HEK293 (cell line): ENCODE results near the gene PCSK2.

Experiments used
- CTCF ChIA-PET: fragments of 350-600 bp; formaldehyde crosslinking; extraction: SDS; loops from one replicate; lab custom pipeline; 2021; ENCODE audit warnings: antibody characterized with exemption; lab: Yijun Ruan, JAX
- POLR2A ChIA-PET: fragments of 300-600 bp; formaldehyde crosslinking; extraction: SDS; loops from one replicate; lab custom pipeline; 2020; ENCODE audit warnings: antibody characterized with exemption, inconsistent platforms; lab: Yijun Ruan, JAX
- H3K27ac ChIP-seq: fragments of 200-500 bp; sonication (Bioruptor generic); 2 replicates; pipeline ENCODE4 v1.5.1; 2014; ENCODE audit warnings: low read depth, low read length, control low read depth, inconsistent platforms; ENCODE audit errors: extremely low read depth
- H3K36me3 ChIP-seq, 2 experiments: fragments of 200-500 bp in 1 of 2; sonication (Bioruptor generic) in 1 of 2; 1 replicate in 1 of 2; 2 replicates in 1 of 2; pipeline ENCODE4 v1.5.1; 2014 to 2017; ENCODE audit warnings: inconsistent platforms in 2 of 2, low read length in 2 of 2; ENCODE audit not compliant: control insufficient read depth in 2 of 2, insufficient read depth in 1 of 2
- H3K4me1 ChIP-seq: fragments of 200-500 bp; sonication (Bioruptor generic); 2 replicates; pipeline ENCODE4 v1.5.1; 2014; ENCODE audit warnings: mild to moderate bottlenecking, low read length, inconsistent platforms; ENCODE audit not compliant: control insufficient read depth, insufficient read depth
- H3K4me3 ChIP-seq: 2 replicates; pipeline ENCODE4 v1.5.1; 2011; ENCODE audit warnings: low read depth, mild to moderate bottlenecking, control low read depth, low read length, moderate library complexity
- H3K9me3 ChIP-seq: fragments of 200-500 bp; sonication (Bioruptor generic); 2 replicates; pipeline ENCODE4 v1.5.1; 2014; ENCODE audit warnings: low read depth, low read length, inconsistent platforms; ENCODE audit not compliant: control insufficient read depth, insufficient read depth
- MEIS1 ChIP-seq: sonication (generic); formaldehyde crosslinking; IDR thresholded peaks from 2 replicates; pipeline ENCODE4 v1.8.1; 2022; ENCODE audit warnings: missing genetic modification reagents, mild to moderate bottlenecking, borderline replicate concordance
- SP2 ChIP-seq: fragments of 450-650 bp; formaldehyde crosslinking; IDR thresholded peaks from 2 replicates; pipeline ENCODE4 v1.5.1; 2016; ENCODE audit warnings: missing biosample characterization, missing genetic modification characterization
- ZBTB10 ChIP-seq: fragments of 450-650 bp; formaldehyde crosslinking; IDR thresholded peaks from 2 replicates; pipeline ENCODE4 v1.5.1; 2016; ENCODE audit warnings: missing biosample characterization, missing genetic modification characterization
- ZBTB20 ChIP-seq: fragments of 450-650 bp; formaldehyde crosslinking; IDR thresholded peaks from 2 replicates; pipeline ENCODE4 v1.5.1; 2016; ENCODE audit warnings: missing biosample characterization, missing genetic modification characterization
- ZBTB8A ChIP-seq: fragments of 450-650 bp; formaldehyde crosslinking; IDR thresholded peaks from 2 replicates; pipeline ENCODE4 v1.5.1; 2016; ENCODE audit warnings: missing biosample characterization, missing genetic modification characterization
- ZFHX2 ChIP-seq: fragments of 450-650 bp; formaldehyde crosslinking; conservative IDR thresholded peaks from 2 replicates; pipeline ENCODE4 v1.5.1; 2016; ENCODE audit warnings: missing biosample characterization, missing genetic modification characterization
- ZFP69B ChIP-seq: fragments of 450-650 bp; formaldehyde crosslinking; IDR thresholded peaks from 2 replicates; pipeline ENCODE4 v1.5.1; 2016; ENCODE audit warnings: missing biosample characterization, missing genetic modification characterization
- ZNF140 ChIP-seq: fragments of 450-650 bp; formaldehyde crosslinking; IDR thresholded peaks from 2 replicates; pipeline ENCODE4 v1.5.1; 2016; ENCODE audit warnings: missing biosample characterization, missing genetic modification characterization
- ZNF169 ChIP-seq: fragments of 450-650 bp; formaldehyde crosslinking; IDR thresholded peaks from 2 replicates; pipeline ENCODE4 v1.5.1; 2016; ENCODE audit warnings: missing biosample characterization, missing genetic modification characterization
- ZNF221 ChIP-seq: fragments of 450-650 bp; formaldehyde crosslinking; IDR thresholded peaks from 2 replicates; pipeline ENCODE4 v1.5.1; 2017; ENCODE audit warnings: missing biosample characterization, missing genetic modification characterization, borderline replicate concordance
- ZNF280D ChIP-seq: fragments of 450-650 bp; formaldehyde crosslinking; IDR thresholded peaks from 2 replicates; pipeline ENCODE4 v1.5.1; 2016; ENCODE audit warnings: missing biosample characterization, missing genetic modification characterization
- ZNF394 ChIP-seq: fragments of 450-650 bp; formaldehyde crosslinking; IDR thresholded peaks from 2 replicates; pipeline ENCODE4 v1.5.1; 2016; ENCODE audit warnings: missing biosample characterization, missing genetic modification characterization, mild to moderate bottlenecking, moderate library complexity, borderline replicate concordance
- ZNF426 ChIP-seq: fragments of 450-650 bp; formaldehyde crosslinking; IDR thresholded peaks from 2 replicates; pipeline ENCODE4 v1.5.1; 2017; ENCODE audit warnings: missing biosample characterization, missing genetic modification characterization, mild to moderate bottlenecking, inconsistent platforms, moderate library complexity
- ZNF560 ChIP-seq: fragments of 450-650 bp; formaldehyde crosslinking; IDR thresholded peaks from 2 replicates; pipeline ENCODE4 v1.5.1; 2017; ENCODE audit warnings: missing biosample characterization, missing genetic modification characterization, borderline replicate concordance
- ZNF610 ChIP-seq: fragments of 450-650 bp; formaldehyde crosslinking; IDR thresholded peaks from 2 replicates; pipeline ENCODE4 v1.5.1; 2016; ENCODE audit warnings: missing biosample characterization, missing genetic modification characterization, borderline replicate concordance
- ZNF645 ChIP-seq: fragments of 450-650 bp; formaldehyde crosslinking; IDR thresholded peaks from 2 replicates; pipeline ENCODE4; 2016; ENCODE audit warnings: missing biosample characterization, missing genetic modification characterization
- TF ChIP-seq, protein P1 (sequence below): fragments of 450-650 bp; formaldehyde crosslinking; IDR thresholded peaks from 2 replicates; pipeline ENCODE4 v1.5.1; 2016; ENCODE audit warnings: missing biosample characterization, missing genetic modification characterization

Gene PCSK2

DNA sequence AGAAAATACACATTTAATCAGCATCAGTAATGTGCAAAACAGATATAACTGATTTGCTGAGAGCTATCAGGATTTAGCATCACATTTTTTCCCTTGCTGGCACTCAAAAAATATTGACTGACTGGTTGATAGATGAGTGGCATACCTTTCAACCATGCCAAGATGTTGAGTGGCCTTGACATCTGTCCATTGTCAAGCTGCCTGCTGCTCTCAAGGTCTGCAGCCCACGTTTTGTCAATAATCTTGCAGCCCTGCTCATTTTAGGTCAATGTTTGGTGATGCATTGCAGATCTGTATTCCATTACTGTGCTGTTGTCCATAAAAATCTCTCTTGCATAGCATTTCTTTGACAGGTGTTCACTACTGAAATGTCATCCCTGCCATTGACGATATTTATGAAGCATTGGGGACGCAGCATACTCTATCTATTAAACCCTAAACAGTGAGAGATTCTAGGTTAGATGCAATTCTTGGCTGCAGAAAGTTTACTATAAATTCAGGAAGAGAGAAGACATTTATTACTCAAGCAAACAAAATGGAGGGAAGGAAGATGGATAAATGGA, 192.7 kb downstream of the PCSK2 start (continued):
- no peak for TF ChIP-seq ZNF426

DNA sequence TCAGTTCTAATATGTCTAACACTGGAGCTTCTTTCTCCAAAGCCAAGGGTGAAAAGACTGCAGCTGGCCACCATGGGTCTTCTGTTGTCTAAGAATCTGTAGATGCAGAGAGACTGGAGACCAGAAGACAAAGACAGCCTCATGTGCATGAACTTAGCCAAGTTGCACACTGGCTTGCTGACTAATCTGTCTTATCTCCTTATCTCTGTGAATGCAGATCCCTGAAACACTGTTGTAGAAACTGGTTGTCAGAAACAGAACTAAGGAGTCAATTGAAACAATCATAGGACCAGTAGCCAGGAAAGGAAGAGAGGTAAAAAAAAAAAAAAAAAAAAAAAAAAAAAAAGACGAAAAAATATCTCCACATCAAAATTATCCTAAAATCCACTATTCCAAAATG, 194.7 kb downstream of the PCSK2 start:
- TF ChIP-seq ZBTB10 (tag by site-specific recombination) (no peak), ZFHX2 (tag by site-specific recombination) (no peak), ZNF280D (no peak), ZBTB20 (tag by site-specific recombination) (no peak), ZFP69B (no peak), ZNF169 (no peak), ZBTB8A (tag by site-specific recombination) (no peak), ZNF560 (tag by site-specific recombination) (no peak), ZNF645 (tag by site-specific recombination) (no peak), ZNF140 (tag by site-specific recombination) (no peak), MEIS1 (CRISPR knock-in tag) (no peak), ZNF394 (tag by site-specific recombination) (no peak), ZNF610 (no peak)
- TF ChIP-seq, protein P1, sequence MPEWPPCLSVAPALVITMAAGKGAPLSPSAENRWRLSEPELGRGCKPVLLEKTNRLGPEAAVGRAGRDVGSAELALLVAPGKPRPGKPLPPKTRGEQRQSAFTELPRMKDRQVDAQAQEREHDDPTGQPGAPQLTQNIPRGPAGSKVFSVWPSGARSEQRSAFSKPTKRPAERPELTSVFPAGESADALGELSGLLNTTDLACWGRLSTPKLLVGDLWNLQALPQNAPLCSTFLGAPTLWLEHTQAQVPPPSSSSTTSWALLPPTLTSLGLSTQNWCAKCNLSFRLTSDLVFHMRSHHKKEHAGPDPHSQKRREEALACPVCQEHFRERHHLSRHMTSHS = no peak
- Histone ChIP-seq H3K36me3 (no peaks in the 10 kb centered on the region), H3K9me3 (no peaks in the 10 kb centered on the region), H3K4me1 (no peaks in the 10 kb centered on the region), H3K27ac (no peak overlapping the region), H3K4me3 (no peak overlapping the region)
- CTCF ChIA-PET = interaction anchor here (1.2 to 5.0 kb wide), 2 partner anchors 10 to 617 kb away, joined by 8 to 39 read pairs; no protein-coding TSS in a partner anchor
- POLR2A ChIA-PET = no interaction called here

DNA sequence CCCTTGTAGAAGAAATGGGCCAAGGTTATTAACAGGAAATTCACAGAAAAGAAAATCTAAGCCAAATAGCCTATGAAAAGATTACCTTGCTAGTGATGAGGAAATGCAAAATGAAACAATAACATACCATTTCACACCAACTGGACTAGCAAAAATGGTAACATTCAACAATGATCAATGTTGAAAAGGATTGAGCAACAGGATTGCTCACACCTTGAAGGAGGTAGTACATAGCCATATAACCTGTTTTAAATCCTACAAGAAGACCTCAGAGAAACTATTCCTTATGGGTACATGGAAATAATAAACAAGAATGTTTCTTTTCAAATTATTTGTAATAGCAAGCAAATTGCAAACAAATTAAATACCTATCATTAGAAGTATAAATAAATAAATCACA, 196.9 kb downstream of the PCSK2 start:
- ChIA-PET CTCF (interaction anchor here (0.5 kb wide), 1 partner anchor 138 kb away, joined by 3 read pairs; no protein-coding TSS in a partner anchor), POLR2A (no interaction called here)
- no peak overlapping the region for H3K27ac ChIP-seq
- H3K36me3 ChIP-seq = no peaks in the 10 kb centered on the region
- no peak overlapping the region for H3K4me3 ChIP-seq
- no peak for TF ChIP-seq SP2 (tag by site-specific recombination)
- TF ChIP-seq ZNF221 (tag by site-specific recombination) = no peak
- H3K4me1 ChIP-seq = no peaks in the 10 kb centered on the region
- no peaks in the 10 kb centered on the region for H3K9me3 ChIP-seq
